Amniotic stem cell (primary cell): Measurements from ENCODE around the gene C6orf62.
"Not testable (repeated sequence)": the region's sequence is repeated elsewhere in the genome, so short reads cannot be mapped to it uniquely, and the experiment has no call there.

Experiments used
- DNase-seq: peaks from one replicate; lab custom pipeline; 2025; lab: John Stamatoyannopoulos, UW

C6orf62 gene

DNA sequence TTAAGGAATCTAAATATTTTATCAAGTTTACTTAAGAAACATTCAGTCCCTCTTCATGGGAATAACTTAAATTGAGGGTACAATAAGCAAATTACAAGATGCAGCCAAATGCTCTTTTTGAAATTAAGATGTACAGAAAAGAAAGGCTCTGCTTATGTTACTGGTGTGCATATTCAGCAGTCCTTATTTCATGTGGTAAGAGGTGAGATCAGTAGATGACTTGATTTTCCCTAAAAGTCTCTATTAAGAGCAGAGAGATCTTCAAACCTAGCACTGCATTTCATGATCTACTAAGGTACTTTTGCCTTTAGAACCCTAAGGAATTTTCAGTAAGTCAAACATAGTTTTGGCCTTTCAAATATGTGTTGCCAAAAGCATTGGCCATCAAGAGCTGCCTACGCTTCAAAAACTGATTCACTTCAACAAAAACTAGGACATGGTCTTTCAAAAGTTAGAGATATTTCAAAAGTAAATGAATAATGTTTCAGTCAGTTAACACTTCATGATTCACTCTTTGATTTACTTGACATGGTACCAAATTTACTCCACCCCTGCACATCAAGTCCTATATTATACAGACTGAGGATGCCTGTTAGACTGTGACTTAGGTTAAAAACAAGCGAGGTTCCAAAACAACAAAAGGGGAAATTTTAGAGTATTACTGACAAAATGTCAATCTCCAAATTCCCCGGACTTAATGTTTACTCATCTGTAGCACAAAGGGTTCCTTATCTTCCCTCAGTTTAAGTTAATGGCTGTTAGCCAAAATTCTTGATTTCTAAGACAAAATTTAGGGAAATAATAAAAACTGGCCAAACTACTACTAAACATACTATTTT, 19.2 kb downstream of the C6orf62 start:
- DNase-seq = no peak

DNA sequence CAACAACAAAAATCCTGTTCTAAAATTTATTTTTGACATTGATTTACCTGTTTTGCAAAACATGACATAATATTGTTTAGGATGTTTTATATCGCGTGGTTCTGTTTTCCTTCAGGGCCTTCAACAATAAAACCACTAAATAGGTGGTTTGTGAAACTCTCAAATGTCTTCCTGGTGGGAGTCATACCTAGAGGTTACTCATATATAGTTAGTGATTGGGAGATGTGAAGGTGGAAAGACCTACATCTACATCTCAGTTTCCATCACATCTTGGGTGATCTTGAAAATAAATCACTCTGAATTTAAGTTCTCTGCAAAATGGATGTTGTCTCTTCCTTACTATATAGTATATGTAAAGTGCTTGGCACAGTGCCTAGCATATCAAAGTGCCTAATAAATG, 22.9 kb downstream of the C6orf62 start:
- no peak for DNase-seq

DNA sequence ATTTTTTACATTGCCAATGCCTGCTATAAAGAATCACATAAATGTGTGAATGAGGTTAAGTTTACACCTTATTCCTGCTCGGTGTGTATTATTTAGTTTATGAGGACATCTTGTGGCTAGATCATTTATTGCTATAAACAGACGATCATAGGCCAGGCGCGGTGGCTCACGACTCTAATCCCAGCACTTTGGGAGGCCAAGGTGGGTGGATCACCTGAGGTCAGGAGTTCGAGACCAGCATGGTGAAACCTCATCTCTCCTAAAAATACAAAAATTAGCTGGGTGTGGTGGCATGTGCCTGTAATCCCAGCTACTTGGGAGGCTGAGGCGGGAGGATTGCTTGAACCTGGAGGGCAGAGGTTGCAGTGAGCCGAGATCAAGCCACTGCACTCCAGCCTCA, 23.3 kb downstream of the C6orf62 start:
- not testable (repeated sequence) for DNase-seq

GRCh38 chr6:24694198-24694597, 24.8 kb downstream of the C6orf62 start:
- no peak for DNase-seq

- no peak for DNase-seq
Measured at GRCh38 chr6:24692848-24693592, 25.9 kb downstream of the C6orf62 start.

DNA sequence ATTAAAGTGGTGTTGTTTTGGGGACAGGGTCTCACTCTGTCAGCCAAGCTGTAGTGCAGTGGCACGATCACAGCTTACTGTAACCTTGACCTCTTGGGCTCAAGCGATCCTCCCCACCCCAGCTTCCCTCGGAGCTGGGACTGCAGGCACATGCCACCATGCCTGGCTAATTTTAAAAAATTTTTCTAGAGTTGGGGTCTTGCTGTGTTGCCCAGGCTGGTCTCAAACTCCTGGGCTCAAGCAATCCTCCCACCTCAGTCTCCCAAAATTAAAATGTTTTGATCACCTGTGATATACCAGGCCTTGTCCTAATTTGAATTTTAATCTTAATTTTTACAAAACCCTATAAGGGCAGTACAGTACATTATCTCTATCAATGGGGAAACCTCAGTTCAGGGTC, 26.5 kb downstream of the C6orf62 start:
- no peak for DNase-seq

DNA sequence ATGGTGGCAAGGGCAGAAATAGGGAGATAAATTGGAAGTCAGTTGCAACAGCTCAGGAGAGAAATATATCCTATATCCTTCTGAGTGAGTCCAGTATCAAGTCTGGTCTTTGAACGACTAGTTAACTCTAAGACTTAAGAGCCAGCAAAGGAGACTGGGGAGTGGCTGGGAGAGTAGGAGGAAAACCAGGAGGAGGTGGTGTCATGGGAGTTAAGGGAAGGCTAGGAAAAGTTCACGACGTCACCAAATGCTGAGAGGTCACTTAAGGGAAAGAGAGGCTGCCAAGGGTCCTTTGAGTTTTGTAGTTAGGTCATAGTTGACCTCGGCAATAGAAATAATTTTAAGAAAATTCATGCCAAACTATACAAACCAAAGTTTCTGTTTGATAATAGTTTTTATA, 27.0 kb downstream of the C6orf62 start:
- no peak for DNase-seq

GRCh38 chr6:24691550-24691949, 27.4 kb downstream of the C6orf62 start:
- no peak for DNase-seq

DNA sequence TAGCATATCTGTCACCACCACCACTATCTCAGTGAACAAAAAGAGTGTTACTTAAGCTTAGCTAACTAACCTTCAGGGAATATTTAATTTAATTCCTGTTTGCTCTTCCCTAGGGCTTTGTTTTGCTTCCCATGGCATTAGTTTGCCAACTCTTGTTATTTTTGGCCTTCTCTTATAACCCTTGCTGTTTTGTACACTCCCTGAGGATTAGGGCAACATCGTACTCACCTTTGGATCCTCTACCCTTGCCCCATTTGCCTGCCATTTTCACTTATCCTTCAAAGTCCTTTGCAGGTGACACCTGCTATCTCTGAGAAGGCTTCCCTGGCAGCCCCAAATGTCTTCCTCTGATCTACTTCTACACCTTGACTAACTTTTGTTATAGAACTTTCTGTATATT, 28.4 kb downstream of the C6orf62 start:
- DNase-seq = no peak

DNA sequence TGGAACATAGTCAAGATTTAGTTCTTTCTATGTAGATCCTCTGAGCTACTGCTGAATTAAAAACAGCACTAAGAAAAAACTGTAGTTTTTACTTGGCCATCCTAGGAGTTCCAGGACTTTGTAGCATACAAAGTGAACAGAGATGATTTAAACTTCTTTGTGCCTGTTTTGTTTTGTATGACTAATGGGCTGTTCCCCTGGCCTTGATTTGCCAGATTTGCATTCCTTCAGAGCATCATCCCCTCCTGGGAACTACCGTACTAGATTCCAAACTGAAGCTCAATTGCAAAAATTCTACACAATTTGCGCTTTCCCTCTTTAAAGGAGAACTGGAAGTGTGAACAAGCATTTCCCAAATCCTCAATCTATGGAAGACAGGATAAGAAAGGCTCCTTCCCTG, 29.0 kb downstream of the C6orf62 start:
- no peak for DNase-seq

GRCh38 chr6:24686946-24687345, 32.0 kb downstream of the C6orf62 start:
- DNase-seq = no peak

DNA sequence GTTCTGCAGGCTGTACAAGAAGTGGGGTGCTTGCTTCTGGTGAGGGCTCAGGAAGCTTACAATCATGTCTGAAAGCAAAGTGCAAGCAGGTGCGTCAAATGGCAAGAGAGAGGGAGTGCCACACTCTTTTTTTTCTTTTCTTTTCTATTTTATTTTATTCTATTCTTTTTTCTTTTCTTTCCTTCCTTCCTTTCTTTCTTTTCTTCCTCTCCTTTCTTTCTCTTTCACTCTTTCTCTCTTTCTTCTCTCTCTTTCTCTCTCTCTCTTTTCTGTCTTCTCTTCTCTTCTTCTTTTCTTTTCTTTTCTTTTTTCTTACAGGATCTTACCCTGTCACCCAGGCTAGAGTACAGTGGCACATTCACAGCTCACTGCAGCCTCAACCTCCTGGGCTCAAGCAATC, 32.5 kb downstream of the C6orf62 start:
- DNase-seq = no peak

- no peak for DNase-seq
Measured at GRCh38 chr6:24683297-24684296, 35.4 kb downstream of the C6orf62 start.

- no peak for DNase-seq
Measured at GRCh38 chr6:24680582-24680981, 38.4 kb downstream of the C6orf62 start.

GRCh38 chr6:24678792-24679352, 40.1 kb downstream of the C6orf62 start:
- DNase-seq = not testable (repeated sequence)

- no peak for DNase-seq
Measured at GRCh38 chr6:24673625-24674024, 45.3 kb downstream of the C6orf62 start.

- DNase-seq = no peak
Measured at GRCh38 chr6:24672620-24673182, 46.3 kb downstream of the C6orf62 start.

DNA sequence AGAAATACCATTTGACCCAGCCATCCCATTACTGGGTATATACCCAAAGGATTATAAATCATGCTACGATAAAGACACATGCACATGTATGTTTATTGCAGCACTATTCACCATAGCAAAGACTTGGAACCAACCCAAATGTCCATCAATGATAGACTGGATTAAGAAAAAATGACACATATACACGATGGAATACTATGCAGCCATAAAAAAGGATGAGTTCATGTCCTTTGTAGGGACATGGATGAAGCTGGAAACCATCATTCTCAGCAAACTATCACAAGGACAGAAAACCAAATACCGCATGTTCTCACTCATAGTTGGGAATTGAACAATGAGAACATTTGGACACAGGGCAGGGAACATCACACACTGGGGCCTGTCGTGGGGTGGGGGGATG, 47.9 kb downstream of the C6orf62 start:
- not testable (repeated sequence) for DNase-seq

DNA sequence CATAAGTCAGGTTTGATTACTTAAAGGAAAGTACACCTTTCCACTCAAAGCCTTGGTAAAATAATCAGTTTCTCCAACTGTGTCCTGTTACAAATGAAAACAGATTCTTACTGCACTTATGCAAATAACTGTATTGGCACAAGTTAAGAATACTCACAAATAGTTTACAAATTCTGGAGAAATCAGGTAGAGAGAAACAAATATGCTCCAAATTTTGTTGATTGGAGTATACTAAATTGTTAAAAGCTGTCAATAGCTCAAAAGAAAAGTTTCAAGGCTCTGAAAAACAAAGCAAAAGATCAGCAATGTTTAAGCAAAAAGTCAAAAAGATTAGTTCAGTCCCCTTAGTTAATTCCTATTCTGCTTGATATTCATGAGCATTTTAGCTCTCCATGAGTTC, 48.5 kb downstream of the C6orf62 start:
- not testable (repeated sequence) for DNase-seq

DNA sequence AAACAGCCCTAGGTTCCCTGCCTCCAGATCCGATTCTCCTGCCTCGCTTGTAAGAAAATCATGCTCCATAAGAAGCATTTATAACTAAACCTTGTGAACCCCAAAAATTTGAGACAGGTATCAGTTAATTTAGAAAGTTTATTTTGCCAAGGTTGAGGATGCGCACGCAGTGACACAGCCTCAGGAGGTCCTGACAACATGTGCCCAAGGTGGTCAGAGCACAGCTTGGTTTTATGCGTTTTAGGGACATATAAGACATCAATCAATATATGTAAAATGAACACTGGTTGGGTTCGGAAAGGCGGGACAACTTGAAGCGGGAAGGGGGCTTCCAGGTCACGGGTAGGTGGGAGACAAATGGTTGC, 50.0 kb downstream of the C6orf62 start:
- DNase-seq = no peak
